Measurements from ENCODE around the gene PPP2R2C.

The PPP2R2C gene

GRCh38 chr4:6272863-6273660, 199.4 kb downstream of the PPP2R2C start:
- in situ Hi-C loops (cut with MboI; ENCODE audit: low sequenced_read_pairs, unreplicated experiment) = no loop called here
- TF ChIP-seq CTCF (IDR thresholded peaks at IDR 0.05; ENCODE audit: borderline replicate concordance, control extremely low read depth, extremely low read depth, insufficient read depth, missing control alignments) = no peak
- DNase-seq (ENCODE audit: low spot score) = no peak

GRCh38 chr4:6271701-6272465, 200.5 kb downstream of the PPP2R2C start:
- TF ChIP-seq CTCF (IDR thresholded peaks at IDR 0.05; ENCODE audit: borderline replicate concordance, control extremely low read depth, extremely low read depth, insufficient read depth, missing control alignments) = no peak
- no peak for DNase-seq (ENCODE audit: low spot score)
- in situ Hi-C loops (cut with MboI; ENCODE audit: low sequenced_read_pairs, unreplicated experiment) = no loop called here

- no peak for TF ChIP-seq CTCF (IDR thresholded peaks at IDR 0.05; ENCODE audit: borderline replicate concordance, control extremely low read depth, extremely low read depth, insufficient read depth, missing control alignments)
- in situ Hi-C loops (cut with MboI; ENCODE audit: low sequenced_read_pairs, unreplicated experiment) = no loop called here
- DNase-seq (ENCODE audit: low spot score) = no peak
Measured at GRCh38 chr4:6271206-6271605, 201.2 kb downstream of the PPP2R2C start.

GRCh38 chr4:6270636-6271121, 201.7 kb downstream of the PPP2R2C start:
- DNase-seq (ENCODE audit: low spot score) = no peak
- no peak for TF ChIP-seq CTCF (IDR thresholded peaks at IDR 0.05; ENCODE audit: borderline replicate concordance, control extremely low read depth, extremely low read depth, insufficient read depth, missing control alignments)
- in situ Hi-C loops (cut with MboI; ENCODE audit: low sequenced_read_pairs, unreplicated experiment) = no loop called here
